Cardiac fibroblast (primary cell): Measurements from ENCODE around the gene GRIPAP1.

Source experiments
- DNase-seq, 2 donors: peaks; one replicate each; pipeline versions ENCODE4 v3.0.0 to v3.0.0-alpha.2; 2010; ENCODE audit warnings: low read depth in 2 of 2
- H3K4me3 ChIP-seq, 2 donors: replicated peaks in 1 of 2; 1 replicate in 1 of 2; 2 replicates in 1 of 2; pipeline ENCODE4 v1.5.1; 2011; ENCODE audit warnings: low read depth in 2 of 2, low read length in 2 of 2, mild to moderate bottlenecking in 2 of 2, moderate library complexity in 1 of 2
- TF ChIP-seq, protein P1 (sequence below): IDR thresholded peaks from one replicate; pipeline ENCODE4 v1.5.1; 2011; ENCODE audit warnings: low read depth, mild to moderate bottlenecking, low read length, inconsistent platforms

GRIPAP1 gene, protein sequence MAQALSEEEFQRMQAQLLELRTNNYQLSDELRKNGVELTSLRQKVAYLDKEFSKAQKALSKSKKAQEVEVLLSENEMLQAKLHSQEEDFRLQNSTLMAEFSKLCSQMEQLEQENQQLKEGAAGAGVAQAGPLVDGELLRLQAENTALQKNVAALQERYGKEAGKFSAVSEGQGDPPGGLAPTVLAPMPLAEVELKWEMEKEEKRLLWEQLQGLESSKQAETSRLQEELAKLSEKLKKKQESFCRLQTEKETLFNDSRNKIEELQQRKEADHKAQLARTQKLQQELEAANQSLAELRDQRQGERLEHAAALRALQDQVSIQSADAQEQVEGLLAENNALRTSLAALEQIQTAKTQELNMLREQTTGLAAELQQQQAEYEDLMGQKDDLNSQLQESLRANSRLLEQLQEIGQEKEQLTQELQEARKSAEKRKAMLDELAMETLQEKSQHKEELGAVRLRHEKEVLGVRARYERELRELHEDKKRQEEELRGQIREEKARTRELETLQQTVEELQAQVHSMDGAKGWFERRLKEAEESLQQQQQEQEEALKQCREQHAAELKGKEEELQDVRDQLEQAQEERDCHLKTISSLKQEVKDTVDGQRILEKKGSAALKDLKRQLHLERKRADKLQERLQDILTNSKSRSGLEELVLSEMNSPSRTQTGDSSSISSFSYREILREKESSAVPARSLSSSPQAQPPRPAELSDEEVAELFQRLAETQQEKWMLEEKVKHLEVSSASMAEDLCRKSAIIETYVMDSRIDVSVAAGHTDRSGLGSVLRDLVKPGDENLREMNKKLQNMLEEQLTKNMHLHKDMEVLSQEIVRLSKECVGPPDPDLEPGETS

DNA sequence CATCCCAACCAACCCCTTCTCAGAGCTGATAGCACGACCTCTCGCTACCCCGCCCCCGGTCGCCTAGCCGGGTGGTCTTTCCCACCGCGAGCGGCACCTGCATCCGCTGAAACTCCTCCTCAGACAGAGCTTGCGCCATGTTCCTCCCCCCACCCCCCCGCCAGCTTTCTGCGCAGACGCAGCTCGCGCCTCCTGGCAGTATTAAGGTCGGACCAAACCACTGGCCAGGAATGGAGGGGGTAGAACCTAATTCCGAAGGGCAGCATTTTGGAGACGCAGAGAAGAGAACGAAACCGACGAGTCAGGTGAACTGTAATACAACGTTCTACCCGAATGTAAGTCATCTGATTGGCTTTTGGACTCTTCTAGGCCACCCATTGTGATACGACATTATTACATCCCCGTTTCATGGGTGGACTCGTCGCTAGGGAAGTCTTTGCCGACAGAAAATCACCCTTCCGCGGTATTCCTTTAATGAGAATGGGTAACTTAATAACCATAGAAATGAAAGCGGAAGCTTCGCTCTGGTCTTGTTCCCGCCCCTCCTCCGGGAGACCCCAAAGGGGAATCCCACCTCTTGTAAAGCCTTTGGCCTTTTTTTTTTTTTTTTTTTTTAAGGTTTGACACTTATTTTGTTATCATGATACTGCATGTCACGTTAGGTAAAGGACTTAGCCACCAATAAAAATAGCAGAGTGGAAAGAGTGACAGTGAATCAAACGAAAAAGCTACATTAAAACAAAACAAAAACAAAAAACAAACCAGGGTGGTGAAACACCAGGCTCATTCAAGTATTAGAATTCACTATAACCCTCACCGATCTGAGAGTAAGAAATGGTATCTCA is at the start of gene GRIPAP1:
TSS of gene GRIPAP1 (minus strand) at position 174 of the 845 bp plus-strand sequence. CDS start at position 139, 35 bp downstream.
- TF ChIP-seq, protein P1, sequence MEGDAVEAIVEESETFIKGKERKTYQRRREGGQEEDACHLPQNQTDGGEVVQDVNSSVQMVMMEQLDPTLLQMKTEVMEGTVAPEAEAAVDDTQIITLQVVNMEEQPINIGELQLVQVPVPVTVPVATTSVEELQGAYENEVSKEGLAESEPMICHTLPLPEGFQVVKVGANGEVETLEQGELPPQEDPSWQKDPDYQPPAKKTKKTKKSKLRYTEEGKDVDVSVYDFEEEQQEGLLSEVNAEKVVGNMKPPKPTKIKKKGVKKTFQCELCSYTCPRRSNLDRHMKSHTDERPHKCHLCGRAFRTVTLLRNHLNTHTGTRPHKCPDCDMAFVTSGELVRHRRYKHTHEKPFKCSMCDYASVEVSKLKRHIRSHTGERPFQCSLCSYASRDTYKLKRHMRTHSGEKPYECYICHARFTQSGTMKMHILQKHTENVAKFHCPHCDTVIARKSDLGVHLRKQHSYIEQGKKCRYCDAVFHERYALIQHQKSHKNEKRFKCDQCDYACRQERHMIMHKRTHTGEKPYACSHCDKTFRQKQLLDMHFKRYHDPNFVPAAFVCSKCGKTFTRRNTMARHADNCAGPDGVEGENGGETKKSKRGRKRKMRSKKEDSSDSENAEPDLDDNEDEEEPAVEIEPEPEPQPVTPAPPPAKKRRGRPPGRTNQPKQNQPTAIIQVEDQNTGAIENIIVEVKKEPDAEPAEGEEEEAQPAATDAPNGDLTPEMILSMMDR = no peak
- peak within 1 kb of the TSS; percentile 72 to 80 for H3K4me3 ChIP-seq
- DNase-seq = peak; percentile 91 to 97

DNA sequence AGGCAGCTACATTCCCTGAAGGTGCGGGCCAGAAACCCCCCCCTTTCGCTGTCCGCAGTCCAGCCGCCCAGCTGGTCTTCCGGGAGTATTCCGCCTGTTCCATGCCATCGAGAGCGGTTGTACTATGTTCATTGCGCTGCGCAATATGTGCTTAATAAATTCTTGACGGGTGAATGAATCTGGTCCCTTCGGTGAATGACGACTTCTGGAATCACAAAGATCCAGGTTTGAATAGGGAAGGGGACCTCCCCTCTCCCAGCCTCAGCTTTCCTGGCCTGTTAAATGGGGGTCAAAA is 41.9 kb upstream of the GRIPAP1 start:
- no peak for DNase-seq
- peak overlapping the region in 1 of 2 donors; percentile 30 for H3K4me3 ChIP-seq
- TF ChIP-seq, protein P1 = no peak

DNA sequence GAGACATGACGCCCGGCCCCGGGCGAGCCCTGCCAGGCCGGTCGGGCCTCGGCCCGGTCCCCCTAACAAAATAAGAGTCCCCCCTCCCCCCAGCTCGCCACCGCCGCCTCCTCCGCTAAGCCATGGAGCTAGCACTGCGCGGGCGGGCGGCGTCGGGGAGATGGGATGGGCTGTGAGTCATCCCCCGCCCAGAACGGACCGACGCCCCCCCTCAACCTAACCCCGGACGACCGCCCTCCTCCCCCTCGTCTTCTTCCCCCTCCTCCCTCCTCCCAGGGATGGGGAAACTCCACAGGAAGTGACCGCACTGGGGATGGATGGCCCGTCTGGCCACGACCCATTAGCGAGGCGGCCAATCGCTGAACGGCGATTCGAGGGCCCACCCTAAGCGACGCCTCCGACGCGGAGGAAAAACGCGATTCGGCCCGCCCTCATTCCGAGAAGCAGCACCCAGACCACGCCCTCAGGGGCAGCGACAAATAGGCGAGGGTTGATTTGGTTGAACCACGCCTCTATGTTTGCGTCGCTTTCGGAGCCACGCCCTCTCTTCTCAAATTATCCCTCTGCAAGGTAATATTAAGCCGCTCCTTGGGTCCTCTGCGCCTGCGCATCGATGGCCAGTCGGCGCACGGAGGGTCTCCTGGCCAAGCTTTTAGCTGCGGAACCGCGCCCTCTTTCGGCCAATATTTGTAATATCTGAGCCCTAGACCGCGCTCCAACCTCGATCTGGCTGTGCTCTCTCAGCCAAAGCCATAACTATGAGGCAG is 41.3 kb upstream of the GRIPAP1 start, which contains the start of gene TFE3:
TSS of gene TFE3 (minus strand) at position 138 of the 767 bp plus-strand sequence. CDS start at position 7, 131 bp downstream.
- DNase-seq = peak; percentile 99
- TF ChIP-seq, protein P1 = peak; percentile 45
- peak within 1 kb of the TSS; percentile 59 to 73 for H3K4me3 ChIP-seq

DNA sequence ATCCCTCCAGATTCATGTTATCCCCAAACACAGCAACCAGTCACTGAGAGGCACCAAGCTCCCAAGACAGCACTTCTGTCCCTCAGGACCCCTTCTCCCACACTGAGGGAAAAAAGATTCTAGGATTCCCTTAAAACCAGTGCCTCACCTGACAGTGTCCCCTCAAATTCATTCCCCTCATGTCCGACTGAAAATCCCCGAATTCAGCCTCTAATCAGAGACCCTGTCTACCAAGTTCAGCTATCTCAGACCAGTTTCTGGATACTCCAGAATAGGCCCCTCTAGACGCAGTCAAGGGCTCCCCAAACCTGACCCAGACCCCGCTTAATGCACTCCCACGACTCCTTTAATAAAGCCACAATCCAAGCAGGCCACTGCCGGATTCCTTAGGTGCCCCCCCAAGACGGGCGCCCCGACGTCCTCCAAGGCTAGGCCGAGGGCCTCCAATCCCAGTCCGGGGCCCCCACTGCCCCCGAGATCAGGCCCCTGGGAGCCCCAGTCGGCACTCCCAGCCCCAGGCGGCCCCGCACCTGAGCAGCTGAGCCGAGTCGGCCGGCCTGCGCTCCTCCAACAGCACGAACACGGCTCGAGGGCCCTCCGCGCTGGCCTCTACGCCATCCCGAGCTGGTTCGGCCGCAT is 40.6 kb upstream of the GRIPAP1 start:
- TF ChIP-seq, protein P1 = no peak
- H3K4me3 ChIP-seq = peak overlapping the region; percentile 59 to 73
- peak in 1 of 2 donors; percentile 5 for DNase-seq

DNA sequence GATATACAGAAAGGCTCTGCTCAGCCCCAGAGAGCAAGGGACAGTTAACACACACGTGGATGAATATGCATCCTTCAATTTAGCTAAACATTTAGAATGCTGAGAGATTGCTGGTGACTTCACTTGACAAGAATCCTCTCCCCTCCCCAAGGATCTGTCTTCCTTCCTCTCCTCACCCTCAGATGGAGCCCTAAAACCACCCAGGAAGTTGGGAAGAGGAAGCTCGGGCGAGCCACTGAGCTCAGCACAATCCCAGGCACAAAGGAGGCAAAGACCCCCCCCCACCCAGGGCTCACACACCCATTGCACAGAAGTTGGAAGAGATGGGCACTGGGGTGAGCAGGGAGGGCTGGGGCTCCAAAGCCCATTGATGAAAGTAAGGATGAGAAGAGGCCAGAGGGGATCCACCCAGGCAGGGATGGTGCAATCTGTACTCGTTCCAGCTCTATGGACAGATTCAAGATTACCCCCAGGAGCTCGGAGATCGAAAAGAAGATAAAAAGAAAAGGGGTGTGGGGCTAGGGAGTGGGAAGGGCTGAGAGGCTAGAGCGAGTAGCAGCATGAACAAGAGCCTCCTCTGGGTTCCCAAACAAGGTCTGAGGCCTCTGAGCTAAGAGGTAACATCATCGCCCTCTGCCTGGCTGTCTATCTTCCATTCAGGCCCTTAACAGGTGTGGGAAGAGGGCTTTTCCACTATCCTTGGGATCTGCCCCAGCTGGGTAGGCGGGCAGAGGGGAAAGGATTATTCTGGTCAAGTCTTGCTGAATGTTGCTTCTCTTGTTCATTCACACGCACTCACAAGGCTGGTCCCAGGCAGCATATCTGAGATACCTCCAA is 39.9 kb upstream of the GRIPAP1 start:
- H3K4me3 ChIP-seq = peak overlapping the region; percentile 59 to 73
- DNase-seq = peak; percentile 39 to 74
- TF ChIP-seq, protein P1 = no peak
